ENCODE data around the gene PLXNA1. TPM values are rescaled to one million over a fixed set of nuclear protein-coding genes. Genes with fewer than 3 reads are reported as not detected.

PLXNA1 gene
- polyA plus RNA-seq, 1 donor from 2014 or later = 65.6 TPM

DNA sequence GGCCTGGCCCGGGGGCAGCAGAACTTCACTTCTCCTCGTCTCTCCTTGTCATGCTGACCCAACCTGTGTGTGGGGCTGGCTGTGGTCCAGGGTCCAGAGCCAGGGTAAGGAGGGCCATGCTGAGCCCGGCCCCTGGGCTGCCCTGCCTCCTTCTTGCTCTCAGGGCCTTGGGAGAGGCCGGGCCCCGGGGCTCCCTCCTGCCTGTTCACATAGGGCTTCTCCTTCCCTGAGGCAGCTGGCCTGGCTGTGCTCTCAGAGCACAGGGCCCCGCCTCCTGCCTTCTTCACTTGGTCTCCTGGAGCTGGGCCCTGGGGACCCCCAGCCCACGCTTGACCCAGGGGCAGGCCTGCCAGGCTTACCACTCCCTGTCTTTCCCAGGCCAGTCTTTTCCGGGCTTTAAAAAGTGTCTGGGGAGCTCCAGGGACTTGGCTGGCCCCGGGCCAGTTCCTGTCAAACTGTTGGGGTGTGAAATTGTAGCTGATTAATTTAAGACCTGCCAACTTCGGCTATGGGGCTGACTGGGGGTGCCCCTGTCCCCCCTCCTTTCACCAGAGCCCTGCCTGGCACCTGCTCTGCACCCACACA, 11.8 kb downstream of the PLXNA1 start:
- peaks cover 54% of the 10 kb centered on the region for H3K79me2 ChIP-seq (replicated peaks; ENCODE audit: insufficient read depth, low read length)

DNA sequence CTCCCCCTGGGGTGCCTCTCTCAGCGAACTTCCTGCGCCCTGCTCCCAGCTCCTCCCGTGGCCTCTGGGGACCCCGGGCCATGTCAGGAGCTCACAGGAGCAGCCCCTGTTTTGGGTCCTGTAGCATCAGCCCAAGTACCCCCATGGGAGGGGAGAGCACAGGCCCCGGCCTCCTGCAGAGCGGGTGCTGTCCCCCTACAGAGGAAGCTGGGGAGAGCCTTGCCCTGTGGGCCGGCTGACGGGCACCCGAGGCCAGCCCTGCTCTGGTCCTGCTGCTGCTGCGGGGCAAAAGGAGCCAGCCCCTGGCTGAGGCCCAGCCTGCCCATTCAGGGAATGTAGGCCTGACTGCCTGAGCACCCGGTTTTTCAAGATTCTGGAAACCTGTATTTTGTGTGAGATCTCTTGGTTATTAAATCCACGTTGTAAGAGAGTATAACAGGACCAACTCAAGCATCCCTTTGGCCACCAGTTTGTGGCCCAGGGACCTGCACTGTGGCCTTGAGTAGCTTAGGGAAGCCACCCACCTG, 12.4 kb downstream of the PLXNA1 start:
- Histone ChIP-seq H3K36me3 (ENCODE audit: insufficient read depth, low read length) (no peaks in the 10 kb centered on the region), H3K4me3 (ENCODE audit: low read length) (no peak overlapping the region), H4K20me1 (ENCODE audit: insufficient read depth) (peaks cover 83% of the 10 kb centered on the region), H3K9me2 (ENCODE audit: insufficient read depth, low read length) (no peaks in the 10 kb centered on the region), H3K79me2 (replicated peaks; ENCODE audit: insufficient read depth, low read length) (peaks cover 48% of the 10 kb centered on the region), H3K27ac (ENCODE audit: low read length) (no peak overlapping the region), H3K9me3 (ENCODE audit: low read length) (no peaks in the 10 kb centered on the region), H3K27me3 (ENCODE audit: insufficient read depth, low read depth, low read length) (no peaks in the 10 kb centered on the region), H3K4me2 (ENCODE audit: low read length) (no peak overlapping the region), H3K9ac (ENCODE audit: low read length) (no peak overlapping the region), H3F3A (ENCODE audit: insufficient read depth, low read length, poor library complexity, severe bottlenecking) (no peaks in the 10 kb centered on the region), H2AFZ (ENCODE audit: low read depth, low read length) (no peak overlapping the region)
- no peak for TF ChIP-seq RAD21 (conservative IDR thresholded peaks at IDR 0.05)
- no peak for TF ChIP-seq EP300 (conservative IDR thresholded peaks at IDR 0.05; ENCODE audit: poor library complexity, severe bottlenecking)
- TF ChIP-seq MXI1 (conservative IDR thresholded peaks at IDR 0.05; ENCODE audit: poor library complexity, severe bottlenecking) = no peak
- no peak for TF ChIP-seq POLR2AphosphoS5 (IDR thresholded peaks at IDR 0.05)
- TF ChIP-seq, protein P1, sequence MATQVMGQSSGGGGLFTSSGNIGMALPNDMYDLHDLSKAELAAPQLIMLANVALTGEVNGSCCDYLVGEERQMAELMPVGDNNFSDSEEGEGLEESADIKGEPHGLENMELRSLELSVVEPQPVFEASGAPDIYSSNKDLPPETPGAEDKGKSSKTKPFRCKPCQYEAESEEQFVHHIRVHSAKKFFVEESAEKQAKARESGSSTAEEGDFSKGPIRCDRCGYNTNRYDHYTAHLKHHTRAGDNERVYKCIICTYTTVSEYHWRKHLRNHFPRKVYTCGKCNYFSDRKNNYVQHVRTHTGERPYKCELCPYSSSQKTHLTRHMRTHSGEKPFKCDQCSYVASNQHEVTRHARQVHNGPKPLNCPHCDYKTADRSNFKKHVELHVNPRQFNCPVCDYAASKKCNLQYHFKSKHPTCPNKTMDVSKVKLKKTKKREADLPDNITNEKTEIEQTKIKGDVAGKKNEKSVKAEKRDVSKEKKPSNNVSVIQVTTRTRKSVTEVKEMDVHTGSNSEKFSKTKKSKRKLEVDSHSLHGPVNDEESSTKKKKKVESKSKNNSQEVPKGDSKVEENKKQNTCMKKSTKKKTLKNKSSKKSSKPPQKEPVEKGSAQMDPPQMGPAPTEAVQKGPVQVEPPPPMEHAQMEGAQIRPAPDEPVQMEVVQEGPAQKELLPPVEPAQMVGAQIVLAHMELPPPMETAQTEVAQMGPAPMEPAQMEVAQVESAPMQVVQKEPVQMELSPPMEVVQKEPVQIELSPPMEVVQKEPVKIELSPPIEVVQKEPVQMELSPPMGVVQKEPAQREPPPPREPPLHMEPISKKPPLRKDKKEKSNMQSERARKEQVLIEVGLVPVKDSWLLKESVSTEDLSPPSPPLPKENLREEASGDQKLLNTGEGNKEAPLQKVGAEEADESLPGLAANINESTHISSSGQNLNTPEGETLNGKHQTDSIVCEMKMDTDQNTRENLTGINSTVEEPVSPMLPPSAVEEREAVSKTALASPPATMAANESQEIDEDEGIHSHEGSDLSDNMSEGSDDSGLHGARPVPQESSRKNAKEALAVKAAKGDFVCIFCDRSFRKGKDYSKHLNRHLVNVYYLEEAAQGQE (IDR thresholded peaks at IDR 0.05; ENCODE audit: borderline replicate concordance) = no peak
- TF ChIP-seq EZH2 (IDR thresholded peaks at IDR 0.05; ENCODE audit: borderline replicate concordance, insufficient read depth, low read length, poor library complexity, severe bottlenecking) = no peak
- TF ChIP-seq CTCF (IDR thresholded peaks at IDR 0.05; ENCODE audit: poor library complexity, severe bottlenecking) = no peak
- TF ChIP-seq SMC3 (conservative IDR thresholded peaks at IDR 0.05; ENCODE audit: poor library complexity) = no peak
- TF ChIP-seq TAF1 (IDR thresholded peaks at IDR 0.05; ENCODE audit: low read depth) = no peak

More for the DNA sequence above, 11.8 kb downstream of the PLXNA1 start:
- H3K4me2 ChIP-seq (ENCODE audit: low read length) = no peak overlapping the region
- H3K9me3 ChIP-seq (ENCODE audit: low read length) = no peaks in the 10 kb centered on the region
- no peaks in the 10 kb centered on the region for H3K9me2 ChIP-seq (ENCODE audit: insufficient read depth, low read length)
- H3K4me3 ChIP-seq (ENCODE audit: low read length) = no peak overlapping the region
- peaks cover 3% of the 10 kb centered on the region for H3K36me3 ChIP-seq (ENCODE audit: insufficient read depth, low read length)
- no peaks in the 10 kb centered on the region for H3K27me3 ChIP-seq (ENCODE audit: insufficient read depth, low read depth, low read length)
- no peak overlapping the region for H3K9ac ChIP-seq (ENCODE audit: low read length)
- H3K27ac ChIP-seq (ENCODE audit: low read length) = no peak overlapping the region
- no peak for TF ChIP-seq CTCF (IDR thresholded peaks at IDR 0.05; ENCODE audit: poor library complexity, severe bottlenecking)
- TF ChIP-seq SMC3 (conservative IDR thresholded peaks at IDR 0.05; ENCODE audit: poor library complexity) = no peak
- no peak for TF ChIP-seq RAD21 (conservative IDR thresholded peaks at IDR 0.05)
- no peak for TF ChIP-seq MXI1 (conservative IDR thresholded peaks at IDR 0.05; ENCODE audit: poor library complexity, severe bottlenecking)
- H4K20me1 ChIP-seq (ENCODE audit: insufficient read depth) = peaks cover 86% of the 10 kb centered on the region
- H2AFZ ChIP-seq (ENCODE audit: low read depth, low read length) = no peak overlapping the region
- H3F3A ChIP-seq (ENCODE audit: insufficient read depth, low read length, poor library complexity, severe bottlenecking) = no peaks in the 10 kb centered on the region
